Bronchial smooth muscle cell (primary cell): ENCODE measurements around the gene TSPY4. TPM values are rescaled to one million over a fixed set of nuclear protein-coding genes. Genes with fewer than 3 reads are reported as not detected.

ENCODE experiments used
- total RNA-seq: library from RNA; depleted of rRNA; stranded (reverse); fragments of >200 nt; gene quantifications from 2 replicates; pipeline ENCODE4 v1.2.1, GENCODE V29; 2014

TSPY4 gene, protein sequence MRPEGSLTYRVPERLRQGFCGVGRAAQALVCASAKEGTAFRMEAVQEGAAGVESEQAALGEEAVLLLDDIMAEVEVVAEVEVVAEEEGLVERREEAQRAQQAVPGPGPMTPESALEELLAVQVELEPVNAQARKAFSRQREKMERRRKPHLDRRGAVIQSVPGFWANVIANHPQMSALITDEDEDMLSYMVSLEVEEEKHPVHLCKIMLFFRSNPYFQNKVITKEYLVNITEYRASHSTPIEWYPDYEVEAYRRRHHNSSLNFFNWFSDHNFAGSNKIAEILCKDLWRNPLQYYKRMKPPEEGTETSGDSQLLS
- total RNA-seq = not detected in 2 replicates

DNA sequence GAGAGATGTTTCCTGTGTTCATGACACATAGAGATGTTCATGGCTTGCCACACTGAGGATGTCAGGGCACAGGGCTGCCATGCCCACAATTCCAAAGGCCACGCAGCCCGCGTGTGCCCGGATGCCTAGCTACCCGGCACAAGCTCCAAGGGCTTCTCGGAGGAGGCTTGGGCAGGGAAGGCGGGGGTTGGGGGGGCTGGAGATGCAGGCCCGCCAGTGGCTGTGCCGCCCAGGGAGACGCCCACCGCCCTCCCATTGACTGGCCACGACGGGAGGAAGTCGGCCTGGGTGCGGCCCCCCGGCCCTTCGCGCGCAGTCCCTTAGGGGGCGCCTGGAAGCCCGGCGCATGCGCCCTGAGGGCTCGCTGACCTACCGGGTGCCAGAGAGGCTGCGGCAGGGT lies at the start of gene TSPY4:
Gene TSPY4 (plus strand): TSS at position 301 of the 400 bp plus-strand sequence. CDS start 46 bp downstream, at position 347.

DNA sequence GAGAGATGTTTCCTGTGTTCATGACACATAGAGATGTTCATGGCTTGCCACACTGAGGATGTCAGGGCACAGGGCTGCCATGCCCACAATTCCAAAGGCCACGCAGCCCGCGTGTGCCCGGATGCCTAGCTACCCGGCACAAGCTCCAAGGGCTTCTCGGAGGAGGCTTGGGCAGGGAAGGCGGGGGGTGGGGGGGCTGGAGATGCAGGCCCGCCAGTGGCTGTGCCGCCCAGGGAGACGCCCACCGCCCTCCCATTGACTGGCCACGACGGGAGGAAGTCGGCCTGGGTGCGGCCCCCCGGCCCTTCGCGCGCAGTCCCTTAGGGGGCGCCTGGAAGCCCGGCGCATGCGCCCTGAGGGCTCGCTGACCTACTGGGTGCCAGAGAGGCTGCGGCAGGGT lies 20.2 kb downstream of the TSPY4 start, which contains the start of gene TSPY8:
Gene TSPY8 (plus strand): TSS at position 301 of the 400 bp plus-strand sequence. CDS start 46 bp downstream, at position 347.

Other genes starting within 250 kb of the TSPY4 start
- not detected in 2 replicates for gene TSPY8, start 20.3 kb downstream of the TSPY4 start, total RNA-seq
- not detected in 2 replicates for gene TSPY3, start 61.0 kb downstream of the TSPY4 start, total RNA-seq
- not detected in 2 replicates for gene TSPY1, start 129.5 kb downstream of the TSPY4 start, total RNA-seq
- gene TSPY9, start 149.8 kb downstream of the TSPY4 start, total RNA-seq = not detected in 2 replicates
- not detected in 2 replicates for gene TSPY10, start 190.4 kb downstream of the TSPY4 start, total RNA-seq